ENCODE measurements around the gene STEAP1.

STEAP1 gene

DNA sequence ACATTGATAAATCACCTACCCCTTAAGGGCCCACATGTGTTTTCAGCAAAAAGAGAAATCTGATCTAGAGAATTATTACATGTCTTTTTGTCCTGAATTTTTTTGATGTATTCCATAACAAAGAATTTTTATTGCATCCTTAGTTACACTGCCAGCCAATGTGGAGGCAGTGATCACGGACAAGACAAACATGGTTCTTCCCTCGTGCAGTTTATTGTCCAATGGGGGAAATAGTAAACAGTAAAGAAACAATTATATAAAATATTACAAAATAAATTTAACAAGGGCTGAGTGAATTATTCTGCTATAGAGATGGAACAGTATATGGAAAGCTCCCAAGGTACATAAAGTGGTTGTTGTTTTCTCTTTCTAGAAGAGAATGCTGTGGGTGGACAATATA is 59.3 kb downstream of the STEAP1 start:
- no peak for DNase-seq

All from NCI-H524 (cell line).